HG03064 (cell line): Measurements from ENCODE around the gene C10orf71.

Experiments
- ATAC-seq: cut with Tn5 transposase; IDR thresholded peaks from one replicate; pipeline ENCODE4 v1.9.1; 2021; ENCODE audit warnings: low read depth; ENCODE audit not compliant: unreplicated experiment

The C10orf71 gene

DNA sequence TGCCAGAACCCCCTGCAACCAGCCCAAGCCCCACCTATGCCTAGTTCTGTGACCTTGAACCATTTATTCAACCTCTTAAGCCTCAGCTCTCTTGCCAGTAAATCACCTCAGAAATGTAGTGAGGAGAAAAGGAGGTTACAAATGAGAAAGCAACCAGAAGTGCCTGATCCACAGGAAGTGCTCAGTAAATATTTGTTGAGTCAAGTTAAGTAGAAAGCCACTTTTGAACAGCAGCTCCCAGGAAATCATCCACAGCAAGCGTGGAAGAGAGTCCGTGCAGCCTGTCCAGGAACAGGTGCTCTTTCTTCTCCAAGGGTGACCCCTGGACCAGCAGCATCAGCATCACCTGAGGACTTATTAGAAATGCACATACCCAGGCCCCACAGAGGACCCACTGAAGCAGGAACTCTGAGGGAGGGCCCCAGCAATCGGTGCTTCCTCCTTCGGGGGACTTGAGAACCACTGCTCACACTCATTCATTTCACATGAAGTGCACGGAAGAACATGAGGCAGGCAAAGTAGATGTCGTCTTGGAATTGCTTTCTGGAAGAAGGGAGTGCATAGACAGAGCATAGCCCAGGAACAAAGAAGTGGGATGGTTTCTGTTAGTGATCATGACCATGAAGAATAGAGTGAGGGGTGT, 6.3 kb upstream of the C10orf71 start:
- no peak for ATAC-seq

DNA sequence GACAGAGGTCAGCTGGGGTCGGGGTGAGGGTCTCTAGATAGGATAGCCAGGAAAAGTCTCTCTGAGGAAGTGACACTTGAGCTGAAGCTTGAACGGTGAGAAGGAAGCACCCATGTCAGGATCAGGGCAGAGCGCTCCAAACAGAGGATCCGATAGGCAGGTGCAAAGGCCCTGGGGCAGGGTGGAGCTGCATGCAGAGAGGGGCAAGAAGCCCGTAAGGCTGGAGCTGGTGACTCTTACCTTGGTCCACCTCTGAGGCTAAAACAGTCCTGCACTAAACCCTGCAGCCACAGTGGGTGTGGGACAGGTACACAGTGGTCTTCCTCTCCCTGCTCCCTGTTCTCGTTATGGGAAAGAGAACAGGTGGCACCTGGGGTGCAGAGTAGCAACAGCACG, 5.8 kb upstream of the C10orf71 start:
- no peak for ATAC-seq

DNA sequence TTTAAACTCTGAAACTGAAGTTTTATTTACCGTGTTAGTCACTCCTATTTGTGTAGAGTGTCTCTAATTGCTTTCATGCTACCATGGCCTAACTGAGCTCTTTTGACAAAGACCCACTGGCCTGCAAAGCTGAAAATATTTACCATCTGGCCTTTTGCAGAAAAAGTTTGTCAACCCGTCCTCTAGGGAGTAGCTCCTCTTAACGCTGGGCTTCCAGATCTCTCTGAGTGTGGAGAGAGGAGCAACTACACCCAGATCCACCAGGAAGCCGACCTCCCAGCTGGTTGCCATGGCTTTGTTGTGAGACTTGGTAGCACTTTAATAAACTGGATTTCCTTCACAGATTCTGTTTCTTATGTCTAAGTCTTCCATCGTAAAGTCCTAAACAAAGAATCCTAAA, 4.2 kb upstream of the C10orf71 start:
- ATAC-seq, result no peak

DNA sequence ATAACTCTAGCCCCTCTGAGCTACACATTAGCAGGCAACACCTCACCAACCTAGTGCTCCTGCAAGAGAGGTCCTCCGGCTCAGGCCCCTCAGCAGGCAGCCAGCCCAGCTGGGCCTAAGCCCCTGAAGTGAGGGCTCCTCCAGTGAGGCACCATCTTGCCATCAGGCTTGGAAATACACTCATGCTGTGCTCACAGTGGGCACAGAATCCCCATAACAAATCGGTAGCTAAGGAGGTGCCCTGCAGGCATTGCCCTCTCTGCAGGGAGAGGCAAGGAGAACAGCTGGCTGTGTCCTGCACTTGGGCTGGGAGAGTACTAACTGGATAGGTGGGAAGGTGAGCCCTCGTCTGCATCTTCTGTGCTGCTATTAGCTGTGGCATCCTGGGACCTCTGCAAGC, 3.7 kb upstream of the C10orf71 start:
- ATAC-seq, result no peak

DNA sequence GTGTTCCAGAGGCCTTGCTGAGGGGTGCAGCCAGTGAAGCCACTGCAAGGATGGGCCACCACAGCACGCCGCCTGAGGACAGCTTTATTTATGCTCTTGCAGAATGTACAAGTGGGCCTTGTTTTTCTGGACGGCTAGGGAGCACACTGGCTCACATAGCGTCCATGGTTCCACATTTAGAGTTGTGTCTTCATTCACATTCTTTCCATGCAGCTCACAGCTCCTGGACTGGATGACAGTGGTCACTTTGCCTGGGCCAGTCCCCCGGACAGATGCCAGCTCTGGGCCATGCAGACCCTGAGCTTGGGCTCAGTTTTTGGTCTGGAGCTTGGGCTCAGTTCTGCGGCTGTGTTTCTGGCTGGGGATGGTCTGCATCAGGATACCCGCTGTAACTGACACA, 2.6 kb upstream of the C10orf71 start:
- no peak for ATAC-seq

DNA sequence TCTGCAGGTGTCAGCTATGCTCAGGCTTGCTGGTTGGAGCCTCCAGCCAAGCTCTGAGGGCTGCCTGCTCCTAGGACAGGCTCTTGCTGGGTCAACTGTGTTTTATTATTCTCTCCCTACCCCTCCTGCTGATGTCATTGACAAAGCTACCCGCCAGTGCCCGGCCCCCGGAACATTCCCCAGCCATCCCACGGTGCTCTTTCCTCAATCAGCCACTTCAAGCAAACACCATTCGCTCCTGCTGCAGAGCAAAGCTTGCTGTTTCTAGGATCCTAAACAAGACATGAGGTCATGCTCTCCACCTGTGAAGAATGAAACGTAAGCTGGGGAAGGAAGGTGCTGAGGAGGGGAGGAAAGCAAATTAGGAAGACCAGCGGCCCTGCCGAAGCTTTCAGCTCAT, 2.1 kb upstream of the C10orf71 start:
- ATAC-seq, result no peak

DNA sequence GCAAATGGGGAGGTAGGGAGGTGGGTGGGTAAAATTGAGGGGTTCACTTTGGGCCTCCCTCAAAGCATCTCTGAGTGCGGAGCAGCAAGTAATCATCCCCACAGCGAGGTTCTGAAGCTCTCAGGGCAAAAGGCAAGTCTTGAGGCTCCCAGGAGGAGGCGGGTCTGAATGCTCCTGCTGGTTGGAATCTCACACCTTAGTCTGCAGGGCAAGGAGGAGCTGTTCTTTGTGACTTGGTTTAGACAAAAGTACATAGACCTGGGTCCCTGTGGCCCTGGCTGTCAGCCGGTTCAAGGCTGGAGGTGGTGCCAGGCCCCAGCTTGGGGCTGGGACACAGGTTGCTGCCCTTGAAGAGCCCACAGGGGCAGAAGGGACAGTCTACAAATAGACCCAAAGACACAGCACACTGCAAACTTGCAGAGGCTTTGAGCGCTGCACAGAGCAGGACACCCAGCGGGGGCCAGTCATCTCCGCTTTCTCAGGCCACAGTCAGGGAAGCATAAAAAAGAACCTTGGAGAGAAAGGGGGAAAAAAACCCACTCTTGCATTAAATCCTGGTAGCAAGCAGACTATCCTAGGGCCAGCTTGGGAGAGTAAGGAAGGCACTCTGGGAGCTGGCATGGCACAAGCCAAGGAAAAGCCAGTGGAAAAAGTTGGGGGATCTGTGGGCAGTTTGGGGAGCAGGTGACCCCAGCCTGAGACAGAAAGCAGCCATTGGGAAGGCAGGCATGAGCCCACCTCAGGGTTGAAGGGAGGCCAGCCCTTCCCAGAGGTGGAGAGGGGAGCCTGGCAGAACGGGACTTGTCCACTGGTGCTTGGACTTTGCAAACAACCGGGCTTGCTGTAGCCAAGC, 926 bp upstream of the C10orf71 start:
- ATAC-seq, result no peak

DNA sequence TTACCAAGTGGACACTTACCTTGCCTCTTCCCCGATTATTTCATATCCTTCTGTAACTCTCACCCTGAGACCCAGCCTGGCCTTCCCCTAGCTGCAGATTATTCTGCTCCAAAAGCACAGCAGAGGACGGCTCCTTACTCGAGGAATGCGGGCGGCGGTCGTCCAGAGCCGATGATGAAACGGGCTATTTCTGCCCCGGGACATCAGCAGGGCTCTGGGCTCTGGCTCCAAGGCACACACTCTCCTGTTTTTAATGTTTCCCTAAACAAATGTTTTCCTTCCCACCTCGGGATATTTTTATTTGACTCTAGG, 343 bp upstream of the C10orf71 start:
- ATAC-seq, result no peak

DNA sequence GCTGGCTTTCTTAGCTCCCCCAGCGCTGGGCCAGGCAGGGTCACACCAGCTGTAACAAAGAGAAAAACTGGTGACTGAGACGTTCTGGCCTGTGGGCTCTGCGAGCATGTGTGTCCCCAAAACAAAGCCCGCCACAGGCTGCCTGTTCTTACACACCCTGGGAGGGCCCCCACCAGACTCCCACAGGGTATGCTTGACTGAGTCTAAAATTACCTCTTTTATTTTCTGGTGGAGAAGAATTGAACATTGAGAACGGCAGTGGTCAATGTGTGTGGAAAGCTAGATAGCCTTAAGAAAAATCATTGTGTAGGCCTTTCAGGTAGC, 808 bp downstream of the C10orf71 start:
- peak; percentile 69 for ATAC-seq

DNA sequence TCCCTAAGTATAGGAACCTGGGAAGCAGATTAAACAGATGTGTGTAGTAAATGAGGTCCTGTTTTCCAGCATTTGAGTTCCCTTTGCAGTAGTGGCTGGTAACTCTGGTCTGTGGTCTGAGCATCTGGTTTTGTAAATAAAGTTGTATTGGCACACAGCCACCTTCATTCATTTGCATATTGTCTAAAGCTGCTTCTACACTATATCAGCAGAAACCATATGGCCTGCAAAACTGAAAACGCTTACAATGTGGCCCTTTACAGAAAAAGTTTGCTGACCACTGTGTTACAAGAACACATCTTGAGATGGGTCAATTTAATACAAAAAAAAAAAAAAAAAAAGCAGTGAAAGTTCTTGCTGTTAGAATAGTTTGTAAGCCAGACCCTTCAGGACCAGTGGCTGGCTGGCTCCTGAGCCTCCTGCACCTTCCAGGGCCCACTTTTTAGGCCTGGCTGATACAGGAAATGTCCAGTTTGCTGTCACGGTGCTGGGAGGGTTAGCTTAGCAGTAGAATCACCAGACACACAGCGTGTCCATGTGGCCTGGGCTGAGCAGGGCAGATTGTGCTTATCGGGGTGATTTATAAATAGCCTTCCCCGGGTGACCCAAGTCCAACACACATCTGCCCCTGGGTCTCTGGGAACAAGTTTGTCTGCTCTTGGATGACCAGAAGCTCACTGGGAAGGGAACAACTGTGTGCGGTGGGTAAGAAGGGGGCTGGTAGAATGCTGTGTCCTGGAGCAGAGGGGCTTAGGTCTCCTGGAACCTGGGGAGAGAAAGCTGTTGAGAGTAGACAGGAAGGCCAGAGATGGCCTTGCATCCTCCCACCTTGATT, 1.4 kb downstream of the C10orf71 start:
- ATAC-seq, result peak; percentile 85

DNA sequence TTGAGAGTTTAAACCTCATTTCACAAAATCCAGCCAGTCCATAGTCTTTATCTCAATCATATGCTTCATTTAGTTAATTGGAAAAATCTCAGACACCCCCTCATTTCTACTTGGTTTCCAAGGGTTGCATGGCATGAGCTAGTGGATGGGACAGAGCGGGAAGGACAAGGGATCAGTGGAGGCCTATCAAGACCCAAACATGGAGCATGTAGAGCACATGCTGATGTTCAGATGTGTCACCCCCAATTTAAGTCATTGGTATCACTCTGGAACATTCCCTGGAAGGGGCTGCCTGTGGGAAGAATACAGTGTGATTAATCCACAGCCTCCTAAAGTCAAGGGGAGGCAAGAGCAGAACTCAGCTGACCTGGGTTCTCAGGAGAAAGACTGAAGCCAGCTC, 2.3 kb downstream of the C10orf71 start:
- no peak for ATAC-seq

DNA sequence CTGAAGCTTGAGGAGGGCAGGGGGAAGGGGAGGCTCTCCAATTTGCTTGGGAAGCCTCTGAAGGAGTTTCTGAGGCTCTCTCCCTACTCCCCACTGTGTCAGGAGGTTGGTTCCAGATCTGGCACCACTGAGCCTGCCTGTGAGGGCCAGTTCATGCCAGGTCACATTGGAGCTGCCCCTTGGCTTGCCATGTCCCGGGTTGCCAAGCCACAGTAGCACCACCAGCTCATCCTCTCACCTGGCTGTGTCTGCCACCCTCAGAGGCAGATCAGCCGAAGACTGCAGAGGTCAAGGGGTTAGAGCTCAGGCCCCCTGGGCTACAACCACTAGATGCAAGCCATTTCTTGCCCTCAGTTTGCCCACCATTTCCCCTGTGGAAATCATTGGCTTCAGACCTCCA, 3.1 kb downstream of the C10orf71 start:
- no peak for ATAC-seq

DNA sequence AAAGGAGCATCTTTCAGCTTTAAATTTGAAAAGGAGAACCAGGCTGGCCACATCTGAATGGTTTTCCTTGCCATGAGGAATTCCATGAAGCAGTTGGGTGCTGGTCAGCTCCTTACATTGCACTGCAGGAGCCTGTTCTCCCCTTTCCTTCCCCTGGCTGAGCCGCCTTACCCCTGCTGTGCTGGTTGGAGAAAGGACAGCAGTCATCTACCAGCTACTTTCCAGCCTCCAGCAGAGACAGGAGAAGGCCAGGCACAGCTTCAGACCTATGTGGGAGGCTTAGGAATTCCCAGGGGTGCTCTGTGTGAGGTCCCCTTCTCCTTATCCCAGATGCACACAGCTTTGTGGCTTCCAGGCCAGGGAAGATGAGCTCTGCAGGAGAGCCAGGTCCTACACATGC, 4.7 kb downstream of the C10orf71 start:
- no peak for ATAC-seq

DNA sequence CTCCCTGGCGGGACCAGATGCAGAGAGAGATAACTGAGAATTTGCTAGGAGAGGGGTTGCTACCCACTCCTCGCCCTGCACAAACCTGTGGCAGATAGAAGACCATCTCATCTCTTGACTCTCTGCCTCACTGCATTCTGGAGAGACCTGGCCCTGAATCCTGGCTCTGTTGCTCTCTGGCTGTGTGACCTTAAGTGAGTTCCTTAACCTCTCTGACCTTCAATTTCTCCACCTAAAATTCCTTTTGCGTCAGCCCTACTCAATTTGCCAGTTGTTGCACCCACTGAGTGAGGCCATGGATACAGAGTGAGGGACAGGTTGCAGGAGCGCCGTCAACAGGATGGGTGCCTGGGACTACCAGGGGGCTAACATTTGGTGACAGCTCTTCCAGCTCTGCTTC, 5.2 kb downstream of the C10orf71 start:
- no peak for ATAC-seq

DNA sequence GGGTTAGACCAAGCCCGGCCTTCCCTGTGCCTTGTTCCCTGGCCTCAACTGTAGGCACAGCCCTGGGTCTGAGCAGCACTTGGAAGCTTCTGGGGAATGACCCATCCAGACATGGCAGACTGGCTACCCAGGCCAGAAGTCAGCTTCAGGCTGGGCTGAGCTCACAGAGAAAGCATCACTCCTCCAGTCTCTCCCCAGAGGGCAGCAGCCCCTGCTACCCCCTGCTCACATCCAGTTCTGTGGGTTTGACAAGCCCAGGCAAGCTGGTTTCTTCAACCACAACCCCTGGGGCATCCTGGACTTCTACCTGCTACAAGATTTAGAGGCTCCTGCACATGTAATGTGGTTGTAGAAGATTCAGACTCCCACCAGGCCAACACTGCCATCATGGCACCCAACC, 9.0 kb downstream of the C10orf71 start:
- no peak for ATAC-seq

DNA sequence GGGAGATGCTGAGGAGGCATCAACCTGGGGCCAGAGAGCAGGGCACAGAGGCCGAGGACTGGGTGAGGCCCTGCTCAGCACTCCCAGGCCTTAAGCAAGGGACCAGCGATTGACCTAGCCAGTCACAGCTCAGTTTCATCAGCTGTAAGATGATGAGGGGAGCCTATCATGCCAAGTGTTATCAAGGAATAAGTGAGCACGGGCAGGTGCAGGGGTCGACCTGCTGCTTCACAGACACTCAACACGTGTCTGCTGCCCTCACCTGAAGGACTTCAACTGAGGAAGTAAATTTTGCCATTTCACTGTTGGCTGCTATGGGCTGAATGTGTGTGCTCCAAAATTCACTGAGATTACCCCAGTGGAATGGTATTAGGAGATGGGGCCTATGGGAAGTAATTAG, 9.9 kb downstream of the C10orf71 start:
- ATAC-seq, result no peak

DNA sequence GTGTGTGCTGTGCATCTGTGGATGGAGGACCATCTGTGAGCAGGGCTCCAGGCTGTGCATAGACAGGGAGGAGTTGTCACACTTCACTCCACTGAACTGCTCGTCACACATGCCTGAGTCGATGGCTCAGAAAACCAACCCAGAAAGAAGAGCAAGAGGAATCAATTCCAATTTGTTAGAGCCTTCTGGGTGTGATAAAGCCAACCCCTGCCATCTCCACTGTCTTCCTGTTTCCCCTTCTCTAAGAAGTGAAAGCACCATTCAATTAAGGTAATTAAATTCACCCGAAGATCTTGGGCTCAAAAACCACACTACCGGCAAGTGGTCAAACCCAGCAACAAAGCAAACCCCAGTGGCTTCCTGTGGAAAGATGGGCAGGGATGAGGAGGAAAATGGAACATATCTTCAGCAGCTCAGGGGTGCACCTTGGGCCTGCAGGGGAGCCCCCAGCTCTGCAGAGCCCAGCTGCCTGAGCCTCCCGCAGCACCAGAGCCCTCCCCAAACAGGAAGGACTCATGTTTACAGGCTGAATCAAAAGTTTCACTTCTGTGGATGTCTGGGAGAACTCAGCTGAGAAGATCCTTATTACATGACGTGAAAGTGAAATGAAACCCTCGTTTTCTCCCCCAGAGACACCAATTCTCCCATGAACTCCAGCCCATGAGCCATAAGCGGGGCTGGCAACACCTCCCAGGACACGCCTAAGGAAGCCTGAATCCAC, 10.9 kb downstream of the C10orf71 start:
- ATAC-seq, result no peak

DNA sequence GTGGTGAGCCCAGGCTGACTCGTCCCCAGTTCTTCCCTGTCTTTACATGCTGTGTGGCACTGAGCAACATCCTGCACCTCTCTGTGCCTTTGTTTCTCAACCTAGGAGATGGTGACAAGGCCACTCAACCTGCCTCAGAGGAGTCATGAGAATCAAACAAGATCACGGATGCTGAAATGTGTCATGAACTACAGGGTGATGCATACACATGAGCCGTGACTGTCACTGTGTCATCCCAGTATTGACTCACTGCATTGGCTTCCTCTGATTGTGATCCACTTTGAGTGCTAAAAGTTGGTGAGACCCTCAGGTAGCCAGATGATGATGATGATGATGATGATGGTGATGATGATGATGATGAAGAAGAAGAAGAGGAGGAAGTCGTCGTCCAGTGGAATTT, 11.5 kb downstream of the C10orf71 start:
- ATAC-seq, result no peak

DNA sequence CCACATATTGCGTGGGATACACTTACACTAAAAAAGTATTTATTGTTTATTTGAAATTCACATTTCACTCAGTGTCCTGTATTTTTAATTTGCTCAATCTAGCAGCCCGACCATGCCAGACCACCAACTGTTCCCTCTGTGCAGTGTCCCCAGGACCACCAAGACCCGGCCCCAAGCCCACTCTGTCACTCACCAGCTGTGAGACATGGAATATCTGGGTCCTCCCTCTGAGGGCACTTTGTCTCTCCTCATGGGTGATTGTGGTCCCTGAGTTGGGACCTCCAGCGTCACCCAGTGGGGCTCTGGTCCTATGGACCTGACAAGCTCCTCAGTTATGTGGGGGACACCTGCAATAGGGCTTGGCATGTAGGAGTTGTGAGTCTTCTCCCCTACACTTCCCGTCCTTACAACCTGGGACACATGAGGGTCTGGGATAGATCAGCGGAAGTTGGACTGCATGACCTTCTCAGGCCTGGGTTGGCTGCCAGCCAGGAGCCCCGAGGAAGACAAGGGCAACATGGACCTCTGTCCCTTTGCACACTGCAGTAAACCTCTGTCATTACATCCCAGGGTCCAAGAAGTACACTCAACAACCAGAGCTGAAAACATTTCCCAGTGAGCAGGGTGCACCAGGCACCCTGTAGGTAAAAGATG, 12.1 kb downstream of the C10orf71 start:
- ATAC-seq, result no peak

DNA sequence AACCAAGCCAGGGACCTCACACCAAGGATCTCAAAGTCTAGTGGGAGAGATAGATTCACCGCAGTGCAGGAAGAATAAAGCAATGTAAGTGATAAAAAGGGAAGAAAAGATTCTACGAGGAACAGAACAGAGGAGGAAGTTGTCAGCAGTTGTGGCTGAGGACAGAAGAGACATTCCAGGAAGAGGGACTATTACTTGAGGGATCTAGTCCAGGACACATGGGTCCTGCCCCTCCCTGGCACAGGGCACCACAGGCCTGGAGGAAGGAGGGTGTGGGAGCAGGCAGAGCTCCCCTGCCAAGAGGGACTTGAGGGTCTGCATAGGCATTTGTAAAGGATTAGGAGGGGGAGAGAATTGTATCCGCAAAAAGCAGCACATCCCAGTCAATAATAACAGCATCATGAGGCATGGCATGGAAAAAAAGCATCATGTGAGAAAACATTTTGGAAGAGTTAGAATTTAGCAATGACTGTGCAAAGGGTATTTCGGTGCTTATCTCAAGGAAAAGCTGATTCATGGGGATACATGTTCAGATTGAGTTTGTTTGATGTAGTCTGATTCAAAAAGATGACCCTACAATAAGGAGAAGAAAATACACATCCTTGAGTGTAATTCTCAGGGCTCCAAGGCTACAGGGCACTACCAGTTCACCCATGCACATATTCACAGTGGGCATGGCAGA, 12.7 kb downstream of the C10orf71 start:
- no peak for ATAC-seq
